WTC11 (cell line): Measurements from ENCODE around the gene DSN1. TPM values are rescaled to one million over a fixed set of nuclear protein-coding genes. Genes with fewer than 3 reads are reported as not detected.

ENCODE experiments used
- ATAC-seq: fragments of 200-7000 bp; cut with Tn5 transposase; 2 replicates; pipeline ENCODE4 v1.10.0; 2021; ENCODE audit warnings: mild to moderate bottlenecking, moderate library complexity
- CTCF ChIA-PET: fragments of 300-600 bp; sonication (Branson Sonifier 250); formaldehyde crosslinking; loops from one replicate; lab custom pipeline; 2021; ENCODE audit warnings: antibody characterized with exemption; lab: Charles Lee
- POLR2A ChIA-PET: fragments of 350-600 bp; sonication (Branson Sonifier 250); formaldehyde crosslinking; loops from one replicate; lab custom pipeline; 2021; ENCODE audit warnings: antibody characterized with exemption; lab: Charles Lee
- DNase-seq: peaks from one replicate; pipeline ENCODE4 v3.0.0; 2021; ENCODE audit warnings: low spot score
- H3K27ac Mint-ChIP-seq: 2 replicates; pipeline ENCODE4 v1.8.0; 2021; ENCODE audit warnings: mixed read lengths
- H3K27me3 Mint-ChIP-seq: 2 replicates; pipeline ENCODE4 v1.8.0; 2021; ENCODE audit warnings: low read depth, mild to moderate bottlenecking, moderate library complexity, mixed read lengths
- H3K36me3 Mint-ChIP-seq: 2 replicates; pipeline ENCODE4 v1.8.0; 2021; ENCODE audit warnings: mixed read lengths
- H3K4me1 Mint-ChIP-seq: 2 replicates; pipeline ENCODE4 v1.8.0; 2022; ENCODE audit warnings: mixed read lengths
- H3K4me3 Mint-ChIP-seq: 2 replicates; pipeline ENCODE4 v1.8.0; 2021; ENCODE audit warnings: mild to moderate bottlenecking, moderate library complexity, mixed read lengths
- H3K9me3 Mint-ChIP-seq: 2 replicates; pipeline ENCODE4 v1.8.0; 2021; ENCODE audit warnings: mixed read lengths
- ATF1 ChIP-seq: sonication (generic); formaldehyde crosslinking; IDR thresholded peaks from 2 replicates; pipeline ENCODE4 v1.8.1; 2023; ENCODE audit warnings: mild to moderate bottlenecking, moderate library complexity, missing genetic modification reagents
- CREM ChIP-seq: sonication (generic); formaldehyde crosslinking; IDR thresholded peaks from 2 replicates; pipeline ENCODE4 v1.8.1; 2022; ENCODE audit warnings: mild to moderate bottlenecking, missing genetic modification reagents, moderate library complexity
- GABPB1 ChIP-seq: sonication (generic); formaldehyde crosslinking; IDR thresholded peaks from 2 replicates; pipeline ENCODE4 v1.8.1; 2023; ENCODE audit warnings: mild to moderate bottlenecking, missing genetic modification reagents
- JAZF1 ChIP-seq: fragments of 250-450 bp; sonication (Bioruptor Pico); IDR thresholded peaks from 2 replicates; pipeline ENCODE4 v1.9.0; 2021; ENCODE audit warnings: moderate library complexity, mild to moderate bottlenecking, inconsistent platforms
- KAT7 ChIP-seq: sonication (generic); formaldehyde crosslinking; IDR thresholded peaks from 2 replicates; pipeline ENCODE4 v1.8.1; 2023; ENCODE audit warnings: missing genetic modification reagents, mild to moderate bottlenecking, borderline replicate concordance
- OVOL2 ChIP-seq: fragments of 250-450 bp; sonication (Bioruptor Pico); IDR thresholded peaks from 2 replicates; pipeline ENCODE4 v1.9.0; 2021; ENCODE audit warnings: mild to moderate bottlenecking, borderline replicate concordance
- SOX15 ChIP-seq: fragments of 250-450 bp; sonication (Bioruptor Pico); IDR thresholded peaks from 2 replicates; pipeline ENCODE4 v1.9.0; 2021; ENCODE audit warnings: mild to moderate bottlenecking
- TCF7 ChIP-seq: sonication (generic); formaldehyde crosslinking; IDR thresholded peaks from 2 replicates; pipeline ENCODE4 v1.8.0; 2022; ENCODE audit warnings: mild to moderate bottlenecking, low read depth, missing genetic modification reagents, moderate library complexity
- ZBTB21 ChIP-seq: sonication (generic); formaldehyde crosslinking; IDR thresholded peaks from 2 replicates; pipeline ENCODE4 v1.8.1; 2023; ENCODE audit warnings: mild to moderate bottlenecking, missing genetic modification reagents, borderline replicate concordance
- ZNF219 ChIP-seq: sonication (generic); formaldehyde crosslinking; IDR thresholded peaks from 2 replicates; pipeline ENCODE4 v1.8.0; 2023; ENCODE audit warnings: missing genetic modification reagents, mild to moderate bottlenecking, borderline replicate concordance
- ZNF396 ChIP-seq: fragments of 250-450 bp; sonication (Bioruptor Pico); IDR thresholded peaks from 2 replicates; pipeline ENCODE4 v1.8.0; 2021; ENCODE audit warnings: mild to moderate bottlenecking, moderate library complexity, borderline replicate concordance
- ZNF423 ChIP-seq: fragments of 250-450 bp; sonication (Bioruptor Pico); IDR thresholded peaks from 2 replicates; pipeline ENCODE4 v2.1.2; 2022; ENCODE audit warnings: mild to moderate bottlenecking, moderate library complexity
- total RNA-seq: library from RNA; stranded (reverse); gene quantifications from 3 replicates; pipeline ENCODE4 v1.2.3, GENCODE V29; 2021
- TF ChIP-seq, protein P1 (sequence below): sonication (generic); formaldehyde crosslinking; conservative IDR thresholded peaks from 2 replicates; pipeline ENCODE4 v1.8.1; 2022; ENCODE audit warnings: mild to moderate bottlenecking, missing genetic modification reagents
- TF ChIP-seq, protein P2 (sequence below): fragments of 250-450 bp; sonication (Bioruptor Pico); IDR thresholded peaks from 2 replicates; pipeline ENCODE4 v1.9.0; 2021; ENCODE audit warnings: moderate library complexity, mild to moderate bottlenecking, inconsistent platforms, borderline replicate concordance
- TF ChIP-seq, protein P3 (sequence below): fragments of 250-450 bp; sonication (Bioruptor Pico); IDR thresholded peaks from 2 replicates; pipeline ENCODE4 v1.9.0; 2021; ENCODE audit warnings: mild to moderate bottlenecking
- TF ChIP-seq, protein P4 (sequence below): sonication (generic); formaldehyde crosslinking; IDR thresholded peaks from 2 replicates; pipeline ENCODE4 v1.8.1; 2023; ENCODE audit warnings: mild to moderate bottlenecking, missing genetic modification reagents, moderate library complexity
- TF ChIP-seq, protein P5 (sequence below): sonication (generic); formaldehyde crosslinking; IDR thresholded peaks from 2 replicates; pipeline ENCODE4 v1.8.0; 2023; ENCODE audit warnings: missing genetic modification reagents
- TF ChIP-seq, protein P6 (sequence below): sonication (generic); formaldehyde crosslinking; IDR thresholded peaks from 2 replicates; pipeline ENCODE4 v1.8.1; 2023; ENCODE audit warnings: mild to moderate bottlenecking, missing genetic modification reagents, borderline replicate concordance
- TF ChIP-seq, protein P7 (sequence below): sonication (generic); formaldehyde crosslinking; IDR thresholded peaks from 2 replicates; pipeline ENCODE4 v1.8.1; 2022; ENCODE audit warnings: low read depth, mild to moderate bottlenecking, moderate library complexity, missing genetic modification reagents, borderline replicate concordance
- TF ChIP-seq, protein P8 (sequence below): sonication (generic); formaldehyde crosslinking; IDR thresholded peaks from 2 replicates; pipeline ENCODE4 v1.8.0; 2023; ENCODE audit warnings: missing genetic modification reagents, mild to moderate bottlenecking, borderline replicate concordance
- TF ChIP-seq, protein P9 (sequence below): sonication (generic); formaldehyde crosslinking; IDR thresholded peaks from 2 replicates; pipeline ENCODE4 v1.8.0; 2022; ENCODE audit warnings: mild to moderate bottlenecking, missing genetic modification reagents

Gene DSN1
- total RNA-seq, 1 experiment from 2014 or later, result 27.0 TPM

DNA sequence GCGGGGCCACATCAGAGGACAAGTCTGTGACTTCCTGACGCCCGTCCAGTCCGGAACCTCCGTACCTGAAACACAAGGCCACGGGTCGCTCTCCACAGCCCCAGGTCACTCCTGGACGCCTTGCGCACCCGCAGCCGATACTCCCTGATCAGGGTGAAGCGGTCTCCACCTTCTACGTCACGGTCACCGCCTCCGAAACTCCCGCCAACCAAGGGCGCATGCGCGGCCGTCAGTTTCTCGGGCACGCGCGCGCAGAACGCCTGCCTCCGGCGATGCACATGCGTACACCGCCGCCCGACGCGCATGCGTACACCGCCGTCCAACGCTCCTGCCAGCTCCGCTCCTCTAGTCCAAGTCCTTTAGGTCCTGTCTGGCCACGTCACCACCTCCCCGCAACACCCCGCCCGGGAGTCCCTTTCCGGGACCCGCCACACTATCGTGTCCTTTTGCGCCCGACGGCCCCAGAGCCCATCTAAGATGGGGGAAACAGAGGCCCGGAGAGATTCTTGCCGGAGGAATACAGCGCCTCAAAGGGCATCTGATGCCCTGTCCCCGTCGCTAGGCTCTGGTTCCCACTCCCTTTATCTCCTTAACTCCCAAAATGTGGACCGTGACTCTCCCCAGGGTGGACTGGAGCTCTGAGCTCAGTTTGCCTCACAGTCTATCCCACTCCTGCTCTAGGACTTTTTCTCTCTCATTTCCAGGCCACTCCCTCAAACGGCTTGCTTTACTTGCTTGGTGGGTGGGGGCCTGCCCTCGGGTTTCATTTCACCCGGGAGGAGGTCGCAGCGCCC is at the start of gene DSN1 (continued):
- TF ChIP-seq, protein P1, sequence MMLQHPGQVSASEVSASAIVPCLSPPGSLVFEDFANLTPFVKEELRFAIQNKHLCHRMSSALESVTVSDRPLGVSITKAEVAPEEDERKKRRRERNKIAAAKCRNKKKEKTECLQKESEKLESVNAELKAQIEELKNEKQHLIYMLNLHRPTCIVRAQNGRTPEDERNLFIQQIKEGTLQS (CRISPR knock-in tag), result no peak
- TF ChIP-seq, protein P2, sequence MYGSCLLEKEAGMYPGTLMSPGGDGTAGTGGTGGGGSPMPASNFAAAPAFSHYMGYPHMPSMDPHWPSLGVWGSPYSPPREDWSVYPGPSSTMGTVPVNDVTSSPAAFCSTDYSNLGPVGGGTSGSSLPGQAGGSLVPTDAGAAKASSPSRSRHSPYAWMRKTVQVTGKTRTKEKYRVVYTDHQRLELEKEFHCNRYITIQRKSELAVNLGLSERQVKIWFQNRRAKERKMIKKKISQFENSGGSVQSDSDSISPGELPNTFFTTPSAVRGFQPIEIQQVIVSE (CRISPR knock-in tag), result no peak
- peak; percentile 71 for TF ChIP-seq GABPB1 (CRISPR knock-in tag)
- no peak for TF ChIP-seq SOX15 (CRISPR knock-in tag)
- TF ChIP-seq ZNF423 (CRISPR knock-in tag), result no peak
- TF ChIP-seq, protein P3, sequence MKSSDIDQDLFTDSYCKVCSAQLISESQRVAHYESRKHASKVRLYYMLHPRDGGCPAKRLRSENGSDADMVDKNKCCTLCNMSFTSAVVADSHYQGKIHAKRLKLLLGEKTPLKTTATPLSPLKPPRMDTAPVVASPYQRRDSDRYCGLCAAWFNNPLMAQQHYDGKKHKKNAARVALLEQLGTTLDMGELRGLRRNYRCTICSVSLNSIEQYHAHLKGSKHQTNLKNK, result no peak
- no peak for TF ChIP-seq TCF7 (CRISPR knock-in tag)
- TF ChIP-seq CREM (CRISPR knock-in tag), result peak; percentile 86; the same call in 1 of the 2 replicates
- no peak for TF ChIP-seq ZNF219 (CRISPR knock-in tag)
- TF ChIP-seq ZNF396 (CRISPR knock-in tag), result no peak
- no peak for TF ChIP-seq KAT7
- no peak for TF ChIP-seq JAZF1
- no peak for TF ChIP-seq ZBTB21
- TF ChIP-seq OVOL2 (CRISPR knock-in tag), result no peak
- TF ChIP-seq, protein P4, sequence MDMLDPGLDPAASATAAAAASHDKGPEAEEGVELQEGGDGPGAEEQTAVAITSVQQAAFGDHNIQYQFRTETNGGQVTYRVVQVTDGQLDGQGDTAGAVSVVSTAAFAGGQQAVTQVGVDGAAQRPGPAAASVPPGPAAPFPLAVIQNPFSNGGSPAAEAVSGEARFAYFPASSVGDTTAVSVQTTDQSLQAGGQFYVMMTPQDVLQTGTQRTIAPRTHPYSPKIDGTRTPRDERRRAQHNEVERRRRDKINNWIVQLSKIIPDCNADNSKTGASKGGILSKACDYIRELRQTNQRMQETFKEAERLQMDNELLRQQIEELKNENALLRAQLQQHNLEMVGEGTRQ (CRISPR knock-in tag), result no peak
- TF ChIP-seq, protein P5, sequence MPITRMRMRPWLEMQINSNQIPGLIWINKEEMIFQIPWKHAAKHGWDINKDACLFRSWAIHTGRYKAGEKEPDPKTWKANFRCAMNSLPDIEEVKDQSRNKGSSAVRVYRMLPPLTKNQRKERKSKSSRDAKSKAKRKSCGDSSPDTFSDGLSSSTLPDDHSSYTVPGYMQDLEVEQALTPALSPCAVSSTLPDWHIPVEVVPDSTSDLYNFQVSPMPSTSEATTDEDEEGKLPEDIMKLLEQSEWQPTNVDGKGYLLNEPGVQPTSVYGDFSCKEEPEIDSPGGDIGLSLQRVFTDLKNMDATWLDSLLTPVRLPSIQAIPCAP (CRISPR knock-in tag), result peak; percentile 12; the same call in 1 of the 2 replicates
- TF ChIP-seq, protein P6, sequence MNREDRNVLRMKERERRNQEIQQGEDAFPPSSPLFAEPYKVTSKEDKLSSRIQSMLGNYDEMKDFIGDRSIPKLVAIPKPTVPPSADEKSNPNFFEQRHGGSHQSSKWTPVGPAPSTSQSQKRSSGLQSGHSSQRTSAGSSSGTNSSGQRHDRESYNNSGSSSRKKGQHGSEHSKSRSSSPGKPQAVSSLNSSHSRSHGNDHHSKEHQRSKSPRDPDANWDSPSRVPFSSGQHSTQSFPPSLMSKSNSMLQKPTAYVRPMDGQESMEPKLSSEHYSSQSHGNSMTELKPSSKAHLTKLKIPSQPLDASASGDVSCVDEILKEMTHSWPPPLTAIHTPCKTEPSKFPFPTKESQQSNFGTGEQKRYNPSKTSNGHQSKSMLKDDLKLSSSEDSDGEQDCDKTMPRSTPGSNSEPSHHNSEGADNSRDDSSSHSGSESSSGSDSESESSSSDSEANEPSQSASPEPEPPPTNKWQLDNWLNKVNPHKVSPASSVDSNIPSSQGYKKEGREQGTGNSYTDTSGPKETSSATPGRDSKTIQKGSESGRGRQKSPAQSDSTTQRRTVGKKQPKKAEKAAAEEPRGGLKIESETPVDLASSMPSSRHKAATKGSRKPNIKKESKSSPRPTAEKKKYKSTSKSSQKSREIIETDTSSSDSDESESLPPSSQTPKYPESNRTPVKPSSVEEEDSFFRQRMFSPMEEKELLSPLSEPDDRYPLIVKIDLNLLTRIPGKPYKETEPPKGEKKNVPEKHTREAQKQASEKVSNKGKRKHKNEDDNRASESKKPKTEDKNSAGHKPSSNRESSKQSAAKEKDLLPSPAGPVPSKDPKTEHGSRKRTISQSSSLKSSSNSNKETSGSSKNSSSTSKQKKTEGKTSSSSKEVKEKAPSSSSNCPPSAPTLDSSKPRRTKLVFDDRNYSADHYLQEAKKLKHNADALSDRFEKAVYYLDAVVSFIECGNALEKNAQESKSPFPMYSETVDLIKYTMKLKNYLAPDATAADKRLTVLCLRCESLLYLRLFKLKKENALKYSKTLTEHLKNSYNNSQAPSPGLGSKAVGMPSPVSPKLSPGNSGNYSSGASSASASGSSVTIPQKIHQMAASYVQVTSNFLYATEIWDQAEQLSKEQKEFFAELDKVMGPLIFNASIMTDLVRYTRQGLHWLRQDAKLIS (CRISPR knock-in tag), result no peak
- TF ChIP-seq, protein P7, sequence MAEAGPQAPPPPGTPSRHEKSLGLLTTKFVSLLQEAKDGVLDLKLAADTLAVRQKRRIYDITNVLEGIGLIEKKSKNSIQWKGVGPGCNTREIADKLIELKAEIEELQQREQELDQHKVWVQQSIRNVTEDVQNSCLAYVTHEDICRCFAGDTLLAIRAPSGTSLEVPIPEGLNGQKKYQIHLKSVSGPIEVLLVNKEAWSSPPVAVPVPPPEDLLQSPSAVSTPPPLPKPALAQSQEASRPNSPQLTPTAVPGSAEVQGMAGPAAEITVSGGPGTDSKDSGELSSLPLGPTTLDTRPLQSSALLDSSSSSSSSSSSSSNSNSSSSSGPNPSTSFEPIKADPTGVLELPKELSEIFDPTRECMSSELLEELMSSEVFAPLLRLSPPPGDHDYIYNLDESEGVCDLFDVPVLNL (CRISPR knock-in tag), result peak; percentile 95

DNA sequence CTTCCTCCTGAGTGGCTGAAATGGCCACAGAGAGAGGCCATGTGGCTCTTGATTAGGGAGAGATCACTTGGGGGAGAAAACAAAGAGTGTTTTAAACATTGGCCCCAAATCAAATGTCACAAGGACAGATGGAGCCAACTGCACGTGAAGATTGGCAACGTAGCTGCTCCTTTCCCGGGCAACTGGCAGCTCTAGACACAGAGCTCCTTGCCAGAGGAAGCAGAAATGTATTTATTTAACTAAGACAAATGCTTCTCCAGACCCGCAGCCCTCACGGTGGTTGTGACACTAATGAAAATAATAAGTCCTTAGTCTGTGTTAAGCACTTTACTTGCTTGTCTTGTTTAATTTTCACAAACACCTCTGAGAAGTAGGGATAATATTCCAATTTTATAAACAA is 49.6 kb upstream of the DSN1 start:
- no peak for ATAC-seq
- Mint-ChIP-seq H3K4me3 (no peak overlapping the region), H3K27ac (peak overlapping the region; percentile 87), H3K4me1 (peaks cover 28% of the 10 kb centered on the region), H3K9me3 (no peaks in the 10 kb centered on the region), H3K27me3 (no peaks in the 10 kb centered on the region), H3K36me3 (peaks cover 19% of the 10 kb centered on the region)
- ChIA-PET CTCF (interaction anchor here (1.6 kb wide), 1 partner anchor 15 kb away, joined by 6 read pairs; no protein-coding TSS in a partner anchor), POLR2A (no interaction called here)
- DNase-seq, result no peak
- TF ChIP-seq ATF1 (CRISPR knock-in tag), result no peak
- TF ChIP-seq, protein P8, sequence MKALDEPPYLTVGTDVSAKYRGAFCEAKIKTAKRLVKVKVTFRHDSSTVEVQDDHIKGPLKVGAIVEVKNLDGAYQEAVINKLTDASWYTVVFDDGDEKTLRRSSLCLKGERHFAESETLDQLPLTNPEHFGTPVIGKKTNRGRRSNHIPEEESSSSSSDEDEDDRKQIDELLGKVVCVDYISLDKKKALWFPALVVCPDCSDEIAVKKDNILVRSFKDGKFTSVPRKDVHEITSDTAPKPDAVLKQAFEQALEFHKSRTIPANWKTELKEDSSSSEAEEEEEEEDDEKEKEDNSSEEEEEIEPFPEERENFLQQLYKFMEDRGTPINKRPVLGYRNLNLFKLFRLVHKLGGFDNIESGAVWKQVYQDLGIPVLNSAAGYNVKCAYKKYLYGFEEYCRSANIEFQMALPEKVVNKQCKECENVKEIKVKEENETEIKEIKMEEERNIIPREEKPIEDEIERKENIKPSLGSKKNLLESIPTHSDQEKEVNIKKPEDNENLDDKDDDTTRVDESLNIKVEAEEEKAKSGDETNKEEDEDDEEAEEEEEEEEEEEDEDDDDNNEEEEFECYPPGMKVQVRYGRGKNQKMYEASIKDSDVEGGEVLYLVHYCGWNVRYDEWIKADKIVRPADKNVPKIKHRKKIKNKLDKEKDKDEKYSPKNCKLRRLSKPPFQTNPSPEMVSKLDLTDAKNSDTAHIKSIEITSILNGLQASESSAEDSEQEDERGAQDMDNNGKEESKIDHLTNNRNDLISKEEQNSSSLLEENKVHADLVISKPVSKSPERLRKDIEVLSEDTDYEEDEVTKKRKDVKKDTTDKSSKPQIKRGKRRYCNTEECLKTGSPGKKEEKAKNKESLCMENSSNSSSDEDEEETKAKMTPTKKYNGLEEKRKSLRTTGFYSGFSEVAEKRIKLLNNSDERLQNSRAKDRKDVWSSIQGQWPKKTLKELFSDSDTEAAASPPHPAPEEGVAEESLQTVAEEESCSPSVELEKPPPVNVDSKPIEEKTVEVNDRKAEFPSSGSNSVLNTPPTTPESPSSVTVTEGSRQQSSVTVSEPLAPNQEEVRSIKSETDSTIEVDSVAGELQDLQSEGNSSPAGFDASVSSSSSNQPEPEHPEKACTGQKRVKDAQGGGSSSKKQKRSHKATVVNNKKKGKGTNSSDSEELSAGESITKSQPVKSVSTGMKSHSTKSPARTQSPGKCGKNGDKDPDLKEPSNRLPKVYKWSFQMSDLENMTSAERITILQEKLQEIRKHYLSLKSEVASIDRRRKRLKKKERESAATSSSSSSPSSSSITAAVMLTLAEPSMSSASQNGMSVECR, result no peak
- TF ChIP-seq, protein P9, sequence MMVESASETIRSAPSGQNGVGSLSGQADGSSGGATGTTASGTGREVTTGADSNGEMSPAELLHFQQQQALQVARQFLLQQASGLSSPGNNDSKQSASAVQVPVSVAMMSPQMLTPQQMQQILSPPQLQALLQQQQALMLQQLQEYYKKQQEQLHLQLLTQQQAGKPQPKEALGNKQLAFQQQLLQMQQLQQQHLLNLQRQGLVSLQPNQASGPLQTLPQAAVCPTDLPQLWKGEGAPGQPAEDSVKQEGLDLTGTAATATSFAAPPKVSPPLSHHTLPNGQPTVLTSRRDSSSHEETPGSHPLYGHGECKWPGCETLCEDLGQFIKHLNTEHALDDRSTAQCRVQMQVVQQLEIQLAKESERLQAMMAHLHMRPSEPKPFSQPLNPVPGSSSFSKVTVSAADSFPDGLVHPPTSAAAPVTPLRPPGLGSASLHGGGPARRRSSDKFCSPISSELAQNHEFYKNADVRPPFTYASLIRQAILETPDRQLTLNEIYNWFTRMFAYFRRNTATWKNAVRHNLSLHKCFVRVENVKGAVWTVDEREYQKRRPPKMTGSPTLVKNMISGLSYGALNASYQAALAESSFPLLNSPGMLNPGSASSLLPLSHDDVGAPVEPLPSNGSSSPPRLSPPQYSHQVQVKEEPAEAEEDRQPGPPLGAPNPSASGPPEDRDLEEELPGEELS (CRISPR knock-in tag), result no peak
